GM19452 (cell line): Measurements from ENCODE around the gene HES7.

Experiments
- ATAC-seq: cut with Tn5 transposase; IDR thresholded peaks from one replicate; pipeline ENCODE4 v1.9.1; 2021; ENCODE audit not compliant: unreplicated experiment

HES7 gene

GRCh38 chr17:8074554-8074953 lies 49.4 kb downstream of the HES7 start:
- ATAC-seq, result no peak

- ATAC-seq, result no peak
Measured at GRCh38 chr17:8073627-8074484, 50.0 kb downstream of the HES7 start.

GRCh38 chr17:8072729-8073461 lies 51.0 kb downstream of the HES7 start:
- no peak for ATAC-seq

- no peak for ATAC-seq
Measured at GRCh38 chr17:8072341-8072728, 51.6 kb downstream of the HES7 start.

GRCh38 chr17:8071496-8071895 lies 52.4 kb downstream of the HES7 start:
- ATAC-seq, result no peak
